Measurements from ENCODE around the gene SNCB.

- TF ChIP-seq POLR2A (IDR thresholded peaks at IDR 0.05; ENCODE audit: insufficient read depth in 1 of 2, low read depth in 2 of 2, low read length in 2 of 2) (no peak), CEBPB (IDR thresholded peaks at IDR 0.05; ENCODE audit: borderline replicate concordance, low read depth, low read length) (no peak), CHD2 (IDR thresholded peaks at IDR 0.05; ENCODE audit: low read depth, low read length) (no peak), JUNB (CRISPR knock-in tag; IDR thresholded peaks at IDR 0.05; ENCODE audit: borderline replicate concordance) (no peak), ZNF83 (CRISPR knock-in tag; IDR thresholded peaks at IDR 0.05; ENCODE audit: borderline replicate concordance) (no peak), SUZ12 (IDR thresholded peaks at IDR 0.05; ENCODE audit: low read depth, low read length) (no peak), EZH2 (conservative IDR thresholded peaks at IDR 0.05; ENCODE audit: low read depth, low read length) (no peak), ZNF605 (CRISPR knock-in tag; IDR thresholded peaks at IDR 0.05) (no peak), STAG1 (CRISPR knock-in tag; IDR thresholded peaks at IDR 0.05) (no peak), ZBTB1 (CRISPR knock-in tag; IDR thresholded peaks at IDR 0.05; ENCODE audit: borderline replicate concordance) (no peak)
- TF ChIP-seq, protein P1, sequence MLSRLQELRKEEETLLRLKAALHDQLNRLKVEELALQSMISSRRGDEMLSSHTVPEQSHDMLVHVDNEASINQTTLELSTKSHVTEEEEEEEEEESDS (CRISPR knock-in tag; IDR thresholded peaks at IDR 0.05; ENCODE audit: borderline replicate concordance), result no peak
- TF ChIP-seq, protein P2, sequence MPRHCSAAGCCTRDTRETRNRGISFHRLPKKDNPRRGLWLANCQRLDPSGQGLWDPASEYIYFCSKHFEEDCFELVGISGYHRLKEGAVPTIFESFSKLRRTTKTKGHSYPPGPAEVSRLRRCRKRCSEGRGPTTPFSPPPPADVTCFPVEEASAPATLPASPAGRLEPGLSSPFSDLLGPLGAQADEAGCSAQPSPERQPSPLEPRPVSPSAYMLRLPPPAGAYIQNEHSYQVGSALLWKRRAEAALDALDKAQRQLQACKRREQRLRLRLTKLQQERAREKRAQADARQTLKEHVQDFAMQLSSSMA (CRISPR knock-in tag; IDR thresholded peaks at IDR 0.05), result no peak
These were observed 20.1 kb upstream of the SNCB start for GRCh38 chr5:176650354-176650884.
